ENCODE data around the gene ATXN7L1. TPM values are rescaled to one million over a fixed set of nuclear protein-coding genes. Genes with fewer than 3 reads are reported as not detected.

The ATXN7L1 gene
- total RNA-seq, 1 experiment from 2014 or later, result 24.3 TPM

DNA sequence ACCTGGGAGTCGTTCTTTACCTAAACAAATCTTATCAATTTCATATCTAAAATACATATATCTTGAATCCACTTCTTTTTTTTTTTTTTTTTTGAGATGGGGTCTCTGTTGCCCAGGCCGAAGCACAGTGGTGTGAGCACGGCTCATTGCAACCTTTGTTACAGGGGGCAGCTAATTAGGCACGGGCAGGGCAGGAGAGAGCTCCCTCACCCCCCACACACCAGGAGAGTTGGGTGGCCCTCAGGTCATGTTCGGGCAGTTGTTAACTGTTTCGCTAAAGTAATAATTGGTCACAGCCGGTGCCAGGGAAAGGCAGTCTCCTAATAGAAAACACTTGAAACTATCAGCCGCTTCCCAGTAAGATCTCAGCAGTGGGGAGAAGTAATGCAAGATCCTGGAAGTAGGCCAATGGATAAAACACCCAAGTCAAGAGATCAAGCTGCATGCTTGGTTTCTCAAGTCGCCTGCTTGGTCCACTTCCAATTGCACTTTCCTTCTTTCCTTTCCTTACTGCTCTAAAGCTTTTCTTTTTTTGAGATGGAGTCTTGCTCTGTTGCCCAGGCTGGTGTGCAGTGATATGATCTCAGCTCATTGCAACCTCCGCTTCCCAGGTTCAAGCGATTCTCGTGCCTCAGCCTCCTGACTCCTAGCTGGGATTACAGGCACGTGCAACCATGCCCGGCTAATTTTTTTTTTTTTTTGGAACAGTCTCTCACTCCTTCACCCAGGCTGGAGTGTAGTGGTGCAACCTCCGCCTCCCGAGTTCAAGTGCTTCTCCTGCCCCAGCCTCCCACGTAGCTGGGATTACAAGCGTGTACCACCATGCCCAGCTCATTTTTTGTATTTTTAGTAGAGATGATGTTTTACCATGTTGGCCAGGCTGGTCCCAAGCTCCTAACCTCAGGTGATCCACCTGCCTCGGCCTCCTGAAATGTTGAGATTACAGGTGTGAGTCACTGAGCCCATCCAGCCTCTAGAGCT is 273.8 kb downstream of the ATXN7L1 start:
- H3K79me2 ChIP-seq (ENCODE audit: insufficient read depth, low read length), result no peaks in the 10 kb centered on the region
- H4K8ac ChIP-seq (replicated peaks; ENCODE audit: insufficient read length, low read depth, low read length), result no peak overlapping the region
- H3K4me2 ChIP-seq (ENCODE audit: insufficient read depth, insufficient read length, low read length), result no peak overlapping the region
- no peaks in the 10 kb centered on the region for H3K27me3 ChIP-seq (ENCODE audit: insufficient read depth, low read length)
- H3K18ac ChIP-seq (ENCODE audit: insufficient read length, low read depth, low read length), result no peak overlapping the region
- no peaks in the 10 kb centered on the region for H3K23me2 ChIP-seq (ENCODE audit: insufficient read length, low read depth, low read length, poor library complexity, severe bottlenecking)
- H3K36me3 Mint-ChIP-seq (ENCODE audit: insufficient read depth in 1 of 3, low read depth in 3 of 3), result peaks cover 3% of the 10 kb centered on the region in 3 experiments; a peak in 4 of 7 replicates
- no peaks in the 10 kb centered on the region for H3K9me3 Mint-ChIP-seq
- no peak overlapping the region for H3K14ac ChIP-seq (ENCODE audit: insufficient read depth, low read length)
- peaks cover 4% of the 10 kb centered on the region; the same call in 1 of the 2 replicates for H3K4me1 ChIP-seq (ENCODE audit: insufficient read depth, low read length)
- peaks cover 22 to 26% of the 10 kb centered on the region in 2 experiments for H3K4me1 Mint-ChIP-seq
- DNase-seq, result no peak
- H3T11ph ChIP-seq (ENCODE audit: low read length), result no peak overlapping the region
- no peak overlapping the region for H2BK120ac ChIP-seq (ENCODE audit: low read depth, low read length, poor library complexity, severe bottlenecking)
- no peaks in the 10 kb centered on the region for H4K20me1 ChIP-seq (ENCODE audit: control insufficient read depth, insufficient read depth, insufficient read length)
- no peak overlapping the region for H2BK12ac ChIP-seq (ENCODE audit: insufficient read length, low read depth, low read length)
- no peak overlapping the region for H3K4ac ChIP-seq (ENCODE audit: low read depth, low read length)
- 100% methylated on average over 1 of the region's 19 CpGs for WGBS (ENCODE audit: extremely low coverage, insufficient read length, low lambda C conversion rate)
- H2BK15ac ChIP-seq (ENCODE audit: low read depth, low read length), result no peak overlapping the region
- no peak overlapping the region for H2AFZ ChIP-seq (ENCODE audit: low read length)
- H3K27ac ChIP-seq (ENCODE audit: insufficient read length, low read depth, low read length), result no peak overlapping the region
- no peak overlapping the region for H3K4me3 Mint-ChIP-seq
- H2BK5ac ChIP-seq (ENCODE audit: insufficient read length, low read length), result no peak overlapping the region
- no peak overlapping the region for H4K91ac ChIP-seq (ENCODE audit: insufficient read length, low read depth, low read length)
- H4K5ac ChIP-seq (ENCODE audit: insufficient read length, low read depth, low read length), result no peak overlapping the region
- H3K27me3 Mint-ChIP-seq (ENCODE audit: low read depth), result no peaks in the 10 kb centered on the region
- TF ChIP-seq, protein P1, sequence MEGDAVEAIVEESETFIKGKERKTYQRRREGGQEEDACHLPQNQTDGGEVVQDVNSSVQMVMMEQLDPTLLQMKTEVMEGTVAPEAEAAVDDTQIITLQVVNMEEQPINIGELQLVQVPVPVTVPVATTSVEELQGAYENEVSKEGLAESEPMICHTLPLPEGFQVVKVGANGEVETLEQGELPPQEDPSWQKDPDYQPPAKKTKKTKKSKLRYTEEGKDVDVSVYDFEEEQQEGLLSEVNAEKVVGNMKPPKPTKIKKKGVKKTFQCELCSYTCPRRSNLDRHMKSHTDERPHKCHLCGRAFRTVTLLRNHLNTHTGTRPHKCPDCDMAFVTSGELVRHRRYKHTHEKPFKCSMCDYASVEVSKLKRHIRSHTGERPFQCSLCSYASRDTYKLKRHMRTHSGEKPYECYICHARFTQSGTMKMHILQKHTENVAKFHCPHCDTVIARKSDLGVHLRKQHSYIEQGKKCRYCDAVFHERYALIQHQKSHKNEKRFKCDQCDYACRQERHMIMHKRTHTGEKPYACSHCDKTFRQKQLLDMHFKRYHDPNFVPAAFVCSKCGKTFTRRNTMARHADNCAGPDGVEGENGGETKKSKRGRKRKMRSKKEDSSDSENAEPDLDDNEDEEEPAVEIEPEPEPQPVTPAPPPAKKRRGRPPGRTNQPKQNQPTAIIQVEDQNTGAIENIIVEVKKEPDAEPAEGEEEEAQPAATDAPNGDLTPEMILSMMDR (conservative IDR thresholded peaks at IDR 0.05), result no peak
- H3K9me3 ChIP-seq (ENCODE audit: control insufficient read depth, low read depth, low read length), result no peaks in the 10 kb centered on the region
- H3K23ac ChIP-seq (ENCODE audit: insufficient read length, low read depth, low read length), result no peak overlapping the region
- H3K9ac ChIP-seq (ENCODE audit: extremely low read depth, insufficient read length, low read length), result no peak overlapping the region
- no peak overlapping the region for H2AK5ac ChIP-seq (ENCODE audit: insufficient read length, low read length)
- H3K79me1 ChIP-seq (ENCODE audit: insufficient read depth, low read depth, low read length, poor library complexity, severe bottlenecking), result no peaks in the 10 kb centered on the region
- H2BK20ac ChIP-seq (ENCODE audit: low read depth, low read length, poor library complexity, severe bottlenecking), result no peak overlapping the region
- no peak overlapping the region; a peak in 2 of 7 replicates for H3K27ac Mint-ChIP-seq
- no peak overlapping the region for H3K56ac ChIP-seq (ENCODE audit: insufficient read length, low read depth, low read length)
